HL-60 (cell line): ENCODE measurements around the gene NSRP1.

Experiments
- DNase-seq, 2 experiments: peaks; one replicate each; pipeline ENCODE4 v3.0.0-alpha.2; 2010 to 2020; ENCODE audit warnings: low read depth in 1 of 2, low spot score in 1 of 2
- H3K27ac ChIP-seq: fragments of 250-450 bp; sonication (Bioruptor Pico); replicated peaks from 2 replicates; pipeline ENCODE4 v1.5.1; 2020; ENCODE audit warnings: mild to moderate bottlenecking, moderate library complexity
- H3K27me3 ChIP-seq: fragments of 250-450 bp; sonication (Bioruptor Pico); 2 replicates; pipeline ENCODE4 v1.5.1; 2021; ENCODE audit warnings: mild to moderate bottlenecking, moderate library complexity; ENCODE audit not compliant: insufficient read depth, poor library complexity, severe bottlenecking
- H3K4me3 ChIP-seq: replicated peaks from 2 replicates; pipeline ENCODE4 v1.5.1; 2011; ENCODE audit warnings: mild to moderate bottlenecking, control low read depth, low read length; ENCODE audit not compliant: insufficient read depth
- CTCF ChIP-seq: IDR thresholded peaks from one replicate; pipeline ENCODE4 v1.5.1; 2011; ENCODE audit warnings: low read length, control low read depth, inconsistent platforms; ENCODE audit not compliant: insufficient read depth
- GABPA ChIP-seq: IDR thresholded peaks from 2 replicates; pipeline ENCODE4 v1.6.1; 2012; ENCODE audit warnings: low read depth
- POLR2AphosphoS5 ChIP-seq: IDR thresholded peaks from 2 replicates; pipeline ENCODE4 v1.6.1; 2012; ENCODE audit warnings: low read depth
- REST ChIP-seq: IDR thresholded peaks from 2 replicates; pipeline ENCODE4 v1.6.1; 2012; ENCODE audit warnings: low read depth; ENCODE audit not compliant: insufficient replicate concordance
- SPI1 ChIP-seq: IDR thresholded peaks from 2 replicates; pipeline ENCODE4 v1.6.1; 2012; ENCODE audit warnings: low read depth, mild to moderate bottlenecking, borderline replicate concordance

Gene NSRP1

GRCh38 chr17:30101686-30102390 is 14.8 kb upstream of the NSRP1 start:
- DNase-seq: no peak
- TF ChIP-seq SPI1 (no peak), POLR2AphosphoS5 (no peak), GABPA (no peak), CTCF (no peak), REST (no peak)
- Histone ChIP-seq H3K27ac (no peak overlapping the region), H3K27me3 (no peaks in the 10 kb centered on the region), H3K4me3 (no peak overlapping the region)

- no peak for DNase-seq
- no peak for TF ChIP-seq POLR2AphosphoS5
- TF ChIP-seq SPI1: no peak
- TF ChIP-seq CTCF: no peak
- TF ChIP-seq GABPA: no peak
- TF ChIP-seq REST: no peak
- Histone ChIP-seq H3K4me3 (no peak overlapping the region), H3K27ac (peak overlapping the region; percentile 91), H3K27me3 (no peaks in the 10 kb centered on the region)
These were observed 12.7 kb upstream of the NSRP1 start for GRCh38 chr17:30103921-30104320.

GRCh38 chr17:30104575-30105339 is 11.9 kb upstream of the NSRP1 start:
- DNase-seq: peak; percentile 94 to 98
- Histone ChIP-seq H3K27me3 (no peaks in the 10 kb centered on the region), H3K4me3 (no peak overlapping the region), H3K27ac (peak overlapping the region; percentile 91)
- TF ChIP-seq POLR2AphosphoS5 (peak; percentile 45), CTCF (peak; percentile 97), GABPA (0 out of 2 replicates have a peak, but pooled peaks have one; percentile 21), REST (no peak), SPI1 (peak; percentile 60; the same call in 1 of the 2 replicates)
